PC-9 (cell line): ENCODE data around the gene FASN. TPM values are rescaled to one million over a fixed set of nuclear protein-coding genes. Genes with fewer than 3 reads are reported as not detected.

ENCODE experiments used
- BruUV-seq: library from RNA; stranded (reverse); fragments of 400-500 nt; replicated peaks from 2 replicates; lab custom pipeline; 2021; lab: Mats Ljungman, UMichigan
- CTCF ChIA-PET: fragments of 300-600 bp; sonication (Branson Sonifier 250); formaldehyde crosslinking; loops from one replicate; lab custom pipeline; 2022; ENCODE audit warnings: antibody characterized with exemption; lab: Charles Lee
- POLR2A ChIA-PET: fragments of 300-600 bp; sonication (Branson Sonifier 250); formaldehyde crosslinking; loops from one replicate; lab custom pipeline; 2022; ENCODE audit warnings: antibody characterized with exemption; ENCODE audit not compliant: unreplicated experiment; lab: Charles Lee
- DNase-seq, 2 experiments: peaks; one replicate each; pipeline versions ENCODE4 v3.0.0 to v3.0.0-alpha.2; 2015 to 2022; ENCODE audit warnings: mixed read lengths in 1 of 2
- H2AFZ ChIP-seq: fragments of 200-600 bp; sonication (generic); 2 replicates; pipeline ENCODE4 v1.8.1; 2017; ENCODE audit warnings: antibody characterized with exemption
- H3F3A ChIP-seq: fragments of 200-600 bp; sonication (generic); 2 replicates; pipeline ENCODE4 v1.8.1; 2017; ENCODE audit warnings: antibody characterized with exemption, mild to moderate bottlenecking, low read depth; ENCODE audit not compliant: insufficient read depth
- H3K27ac ChIP-seq: fragments of 200-600 bp; sonication (generic); 2 replicates; pipeline ENCODE4 v1.6.1; 2016; ENCODE audit warnings: mixed run types
- H3K27me3 ChIP-seq: fragments of 200-600 bp; sonication (generic); 2 replicates; pipeline ENCODE4 v1.6.1; 2016; ENCODE audit warnings: low read depth, mixed run types; ENCODE audit not compliant: insufficient read depth
- H3K36me3 ChIP-seq: fragments of 200-600 bp; sonication (generic); 2 replicates; pipeline ENCODE4 v1.6.1; 2016; ENCODE audit warnings: low read depth, mixed run types
- H3K4me1 ChIP-seq: fragments of 200-600 bp; sonication (generic); replicated peaks from 2 replicates; pipeline ENCODE4 v1.6.1; 2016; ENCODE audit warnings: mixed run types; ENCODE audit not compliant: insufficient read depth
- H3K4me2 ChIP-seq: fragments of 200-600 bp; sonication (generic); 2 replicates; pipeline ENCODE4 v1.6.1; 2017; ENCODE audit warnings: mixed run types
- H3K4me3 ChIP-seq: fragments of 200-600 bp; sonication (generic); 2 replicates; pipeline ENCODE4 v1.6.1; 2016; ENCODE audit warnings: mixed run types
- H3K79me2 ChIP-seq: fragments of 200-600 bp; sonication (generic); 2 replicates; pipeline ENCODE4 v1.6.1; 2017; ENCODE audit warnings: low read depth, mixed run types
- H3K9me2 ChIP-seq: fragments of 200-600 bp; sonication (generic); 2 replicates; pipeline ENCODE4 v1.8.1; 2017; ENCODE audit warnings: mild to moderate bottlenecking; ENCODE audit not compliant: insufficient read depth
- H3K9me3 ChIP-seq: fragments of 200-600 bp; sonication (generic); 2 replicates; pipeline ENCODE4 v1.8.1; 2016; ENCODE audit warnings: low read depth; ENCODE audit not compliant: insufficient read depth
- H4K20me1 ChIP-seq: fragments of 200-600 bp; sonication (generic); 2 replicates; pipeline ENCODE4 v1.8.1; 2017; ENCODE audit not compliant: insufficient read depth
- EZH2 ChIP-seq: fragments of 200-600 bp; sonication (generic); IDR thresholded peaks from 2 replicates; pipeline ENCODE4 v1.8.0; 2017; ENCODE audit warnings: antibody characterized with exemption, low read depth
- intact Hi-C: fragments of 100-400 bp; cut with micrococcal nuclease; formaldehyde crosslinking; loops from one replicate; pipeline ENCODE4 v1.10.0; 2022; ENCODE audit not compliant: unreplicated experiment
- total RNA-seq: library from RNA; stranded (reverse); gene quantifications from 2 replicates; pipeline ENCODE4 v1.2.3, GENCODE V29; 2021
- TF ChIP-seq, protein P1 (sequence below): fragments of 200-600 bp; sonication (generic); conservative IDR thresholded peaks from 2 replicates; pipeline ENCODE4 v1.6.1; 2017; ENCODE audit warnings: mixed run types, antibody characterized with exemption, mild to moderate bottlenecking, moderate library complexity

Gene FASN
- total RNA-seq, 1 experiment from 2014 or later: 658 TPM

DNA sequence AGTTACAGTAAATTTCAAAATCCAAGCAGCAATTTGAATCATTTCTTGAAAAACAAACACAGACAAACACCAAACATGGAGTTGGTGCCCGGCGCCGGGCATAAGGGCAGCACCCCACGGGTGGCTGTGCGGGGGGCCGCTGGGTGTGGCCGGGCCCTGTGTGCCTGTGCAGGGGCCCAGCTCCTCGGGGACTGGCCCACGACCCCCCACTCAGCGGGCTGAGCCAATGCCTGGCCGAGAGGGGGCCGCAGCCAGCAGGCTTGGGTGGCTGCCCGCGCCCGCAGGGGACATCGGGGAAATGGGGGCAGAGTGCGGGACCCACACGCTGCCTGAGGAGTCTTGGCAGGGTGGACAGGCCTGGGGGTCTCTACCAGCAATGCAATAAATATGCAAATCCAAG lies 19.6 kb downstream of the FASN start:
- ChIA-PET POLR2A (no interaction called here), CTCF (no interaction called here)
- Histone ChIP-seq H3K4me3 (no peak overlapping the region), H3K27me3 (no peaks in the 10 kb centered on the region), H3K27ac (no peak overlapping the region), H4K20me1 (peaks cover 14% of the 10 kb centered on the region), H3K9me3 (no peaks in the 10 kb centered on the region), H3K79me2 (no peaks in the 10 kb centered on the region), H3K4me1 (no peaks in the 10 kb centered on the region), H3K4me2 (no peak overlapping the region), H3K9me2 (no peaks in the 10 kb centered on the region), H3F3A (peaks cover 20% of the 10 kb centered on the region), H2AFZ (no peak overlapping the region), H3K36me3 (no peaks in the 10 kb centered on the region)
- BruUV-seq: TSS peak; percentile 15
- DNase-seq: no peak
- intact Hi-C loops: no loop called here
- TF ChIP-seq EZH2: no peak
- TF ChIP-seq, protein P1, sequence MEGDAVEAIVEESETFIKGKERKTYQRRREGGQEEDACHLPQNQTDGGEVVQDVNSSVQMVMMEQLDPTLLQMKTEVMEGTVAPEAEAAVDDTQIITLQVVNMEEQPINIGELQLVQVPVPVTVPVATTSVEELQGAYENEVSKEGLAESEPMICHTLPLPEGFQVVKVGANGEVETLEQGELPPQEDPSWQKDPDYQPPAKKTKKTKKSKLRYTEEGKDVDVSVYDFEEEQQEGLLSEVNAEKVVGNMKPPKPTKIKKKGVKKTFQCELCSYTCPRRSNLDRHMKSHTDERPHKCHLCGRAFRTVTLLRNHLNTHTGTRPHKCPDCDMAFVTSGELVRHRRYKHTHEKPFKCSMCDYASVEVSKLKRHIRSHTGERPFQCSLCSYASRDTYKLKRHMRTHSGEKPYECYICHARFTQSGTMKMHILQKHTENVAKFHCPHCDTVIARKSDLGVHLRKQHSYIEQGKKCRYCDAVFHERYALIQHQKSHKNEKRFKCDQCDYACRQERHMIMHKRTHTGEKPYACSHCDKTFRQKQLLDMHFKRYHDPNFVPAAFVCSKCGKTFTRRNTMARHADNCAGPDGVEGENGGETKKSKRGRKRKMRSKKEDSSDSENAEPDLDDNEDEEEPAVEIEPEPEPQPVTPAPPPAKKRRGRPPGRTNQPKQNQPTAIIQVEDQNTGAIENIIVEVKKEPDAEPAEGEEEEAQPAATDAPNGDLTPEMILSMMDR: no peak

DNA sequence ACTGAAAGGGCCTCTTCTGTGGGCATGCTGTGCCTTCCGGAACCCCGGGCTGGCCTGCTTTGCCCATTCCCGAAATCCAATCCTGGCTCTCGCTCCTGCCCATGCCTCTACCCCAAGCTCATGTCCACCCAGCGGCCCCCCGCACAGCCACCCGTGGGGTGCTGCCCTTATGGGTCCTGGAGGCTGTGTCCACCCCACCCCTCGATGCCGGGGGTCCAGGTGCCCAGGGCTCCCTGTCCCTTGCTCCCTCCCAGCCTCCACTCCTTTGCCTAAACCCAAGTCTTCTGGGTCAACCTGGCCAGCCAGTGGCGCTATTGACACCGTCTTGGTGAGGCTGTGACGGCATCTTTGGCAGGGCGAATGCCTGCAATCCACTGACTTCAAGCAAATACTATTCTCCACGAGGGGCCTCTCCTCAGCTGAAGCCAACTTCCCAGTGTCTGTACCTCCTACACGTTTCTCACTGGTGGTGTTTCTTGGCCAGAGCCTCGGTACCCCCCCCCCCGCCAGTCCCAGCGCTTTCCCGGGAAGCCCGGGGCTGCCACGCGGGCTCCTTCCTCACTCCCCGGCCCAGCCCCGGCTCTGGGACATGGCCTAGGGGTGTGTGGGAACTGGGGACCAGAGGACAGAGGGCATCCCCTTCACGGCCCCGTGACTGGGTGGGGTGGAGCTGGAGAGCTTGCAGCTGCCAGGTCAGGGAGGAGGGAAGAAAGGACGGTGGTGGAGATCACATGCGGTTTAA lies 20.2 kb downstream of the FASN start:
- peaks cover 14% of the 10 kb centered on the region for H4K20me1 ChIP-seq
- no TSS peak for BruUV-seq
- no peaks in the 10 kb centered on the region for H3K9me3 ChIP-seq
- no peak for TF ChIP-seq EZH2
- TF ChIP-seq, protein P1: no peak
- no peaks in the 10 kb centered on the region for H3K79me2 ChIP-seq
- H3K4me3 ChIP-seq: no peak overlapping the region
- peaks cover 20% of the 10 kb centered on the region for H3F3A ChIP-seq
- H3K27ac ChIP-seq: no peak overlapping the region
- no peak overlapping the region for H2AFZ ChIP-seq
- intact Hi-C loops: no loop called here
- H3K4me1 ChIP-seq: no peaks in the 10 kb centered on the region
- no peaks in the 10 kb centered on the region for H3K36me3 ChIP-seq
- ChIA-PET CTCF (no interaction called here), POLR2A (interaction anchor here (0.6 to 0.7 kb wide), 2 partner anchors 357 to 366 kb away, joined by 8 to 18 read pairs; no protein-coding TSS in a partner anchor)
- no peaks in the 10 kb centered on the region for H3K27me3 ChIP-seq
- DNase-seq: no peak
- no peak overlapping the region for H3K4me2 ChIP-seq
- no peaks in the 10 kb centered on the region for H3K9me2 ChIP-seq

DNA sequence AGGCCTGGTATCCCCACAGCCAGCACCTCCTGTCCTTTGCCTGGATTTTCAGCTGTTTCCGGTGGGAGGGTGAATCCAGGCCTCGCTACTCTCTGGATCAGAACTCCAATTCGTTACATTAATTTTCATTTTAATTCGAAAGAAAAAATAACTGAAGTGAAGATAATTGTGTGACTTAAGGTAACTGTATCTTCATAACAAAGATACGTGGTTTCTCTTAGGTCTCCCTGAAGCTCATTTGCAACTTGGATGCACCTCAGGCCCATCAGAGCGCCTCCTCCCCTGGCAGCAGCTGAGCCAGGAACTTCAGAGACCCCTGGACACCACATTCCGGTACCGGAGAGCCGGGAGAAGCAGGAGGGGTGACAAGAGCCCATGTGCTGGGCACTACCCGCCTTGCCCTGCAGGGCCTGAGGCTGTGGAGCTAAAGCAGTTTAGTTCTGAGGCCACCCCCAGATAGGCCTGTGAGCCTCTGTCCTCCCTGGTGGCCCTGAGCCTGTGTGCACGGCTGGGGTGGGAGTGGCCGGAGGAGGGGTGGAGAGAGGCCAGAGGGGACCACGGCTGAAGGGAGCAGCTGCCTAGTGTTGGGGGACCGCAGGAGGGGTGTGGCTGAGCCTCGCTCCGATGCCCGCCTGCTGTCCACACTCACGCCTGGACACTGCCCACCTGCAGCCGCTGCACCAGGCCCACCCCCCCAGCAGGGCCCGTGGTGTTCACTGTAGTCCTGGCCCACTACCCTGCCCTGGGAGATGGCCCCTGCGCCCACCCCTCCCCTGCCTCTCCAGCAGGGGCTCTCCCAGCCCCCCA lies 21.0 kb downstream of the FASN start:
- Histone ChIP-seq H2AFZ (no peak overlapping the region), H3K4me2 (no peak overlapping the region), H3F3A (peaks cover 20% of the 10 kb centered on the region), H3K79me2 (no peaks in the 10 kb centered on the region), H3K27me3 (no peaks in the 10 kb centered on the region), H3K9me2 (no peaks in the 10 kb centered on the region), H3K4me3 (no peak overlapping the region), H3K36me3 (no peaks in the 10 kb centered on the region), H3K9me3 (no peaks in the 10 kb centered on the region), H3K4me1 (no peaks in the 10 kb centered on the region), H4K20me1 (peaks cover 14% of the 10 kb centered on the region), H3K27ac (no peak overlapping the region)
- TF ChIP-seq, protein P1: no peak
- no peak for TF ChIP-seq EZH2
- DNase-seq: no peak
- no TSS peak for BruUV-seq
- ChIA-PET POLR2A (interaction anchor here (0.6 kb wide), 1 partner anchor 365 kb away, joined by 18 read pairs; no protein-coding TSS in a partner anchor), CTCF (no interaction called here)
- intact Hi-C loops: no loop called here
